NT2/D1 (cell line): ENCODE measurements around the gene SLC15A3.

Experiments used
- YY1 ChIP-seq: IDR thresholded peaks from 2 replicates; pipeline ENCODE4 v1.6.1; 2011; ENCODE audit not compliant: insufficient read length, insufficient read depth
- ZNF274 ChIP-seq: IDR thresholded peaks from 2 replicates; pipeline ENCODE4 v1.6.1; 2011; ENCODE audit warnings: mild to moderate bottlenecking, low read depth, low read length

DNA sequence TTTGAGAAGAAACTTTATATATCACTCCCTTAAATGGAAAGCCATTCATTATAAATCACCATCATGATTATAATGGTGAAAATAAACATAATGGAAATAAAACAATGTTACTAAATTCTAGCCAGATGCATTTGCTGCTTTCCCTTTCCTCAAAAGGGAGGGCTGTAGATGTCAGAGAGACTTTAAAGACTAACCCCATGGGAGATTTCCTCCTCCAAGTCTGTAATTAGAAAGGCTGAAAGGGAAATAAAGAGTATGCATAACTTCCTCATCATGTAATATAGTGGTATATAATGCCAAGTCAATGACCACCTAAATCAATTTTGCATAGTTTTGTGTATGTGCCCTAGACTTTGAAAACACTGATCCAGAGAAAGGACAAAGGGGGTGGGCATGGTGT, 25.9 kb upstream of the SLC15A3 start:
- no peak for TF ChIP-seq YY1
- TF ChIP-seq ZNF274, result no peak
